Glomerular endothelial cell (primary cell): Measurements from ENCODE around the gene INSC. TPM values are rescaled to one million over a fixed set of nuclear protein-coding genes. Genes with fewer than 3 reads are reported as not detected.

Experiments
- DNase-seq: peaks from one replicate; pipeline ENCODE4 v3.0.0-alpha.2; 2011; ENCODE audit warnings: low read depth, low spot score; ENCODE audit errors: extremely low read depth
- total RNA-seq: library from RNA; depleted of rRNA; stranded (reverse); fragments of >200 nt; gene quantifications from 2 replicates; pipeline ENCODE4 v1.2.3, GENCODE V29; 2015

The INSC gene
- total RNA-seq, 1 donor from 2014 or later: 0.18 TPM

GRCh38 chr11:15179167-15179566 lies 64.4 kb downstream of the INSC start:
- DNase-seq: no peak

- no peak for DNase-seq
These were observed 65.6 kb downstream of the INSC start for GRCh38 chr11:15180212-15180792.

- DNase-seq: no peak
These were observed 67.6 kb downstream of the INSC start for GRCh38 chr11:15182372-15182771.

GRCh38 chr11:15185021-15185420 lies 70.3 kb downstream of the INSC start:
- no peak for DNase-seq

- no peak for DNase-seq
These were observed 71.4 kb downstream of the INSC start for GRCh38 chr11:15186146-15186545.

GRCh38 chr11:15189189-15189588 lies 74.5 kb downstream of the INSC start:
- DNase-seq: no peak

- DNase-seq: no peak
These were observed 75.1 kb downstream of the INSC start for GRCh38 chr11:15189641-15190365.

GRCh38 chr11:15190611-15191010 lies 75.9 kb downstream of the INSC start:
- no peak for DNase-seq

GRCh38 chr11:15192005-15192556 lies 77.4 kb downstream of the INSC start:
- DNase-seq: no peak

- DNase-seq: no peak
These were observed 80.1 kb downstream of the INSC start for GRCh38 chr11:15194671-15195415.

GRCh38 chr11:15195454-15196200 lies 80.9 kb downstream of the INSC start:
- DNase-seq: no peak

GRCh38 chr11:15196704-15197103 lies 82.0 kb downstream of the INSC start:
- DNase-seq: no peak

- DNase-seq: no peak
These were observed 83.0 kb downstream of the INSC start for GRCh38 chr11:15197696-15198095.

- no peak for DNase-seq
These were observed 83.6 kb downstream of the INSC start for GRCh38 chr11:15198284-15198683.

GRCh38 chr11:15199693-15200092 lies 85.0 kb downstream of the INSC start:
- DNase-seq: no peak

- DNase-seq: no peak
These were observed 86.0 kb downstream of the INSC start for GRCh38 chr11:15200696-15201095.

GRCh38 chr11:15201586-15201985 lies 86.9 kb downstream of the INSC start:
- no peak for DNase-seq

- DNase-seq: no peak
These were observed 87.9 kb downstream of the INSC start for GRCh38 chr11:15202626-15203025.

- DNase-seq: no peak
These were observed 90.0 kb downstream of the INSC start for GRCh38 chr11:15204711-15205110.

GRCh38 chr11:15206791-15207190 lies 92.1 kb downstream of the INSC start:
- no peak for DNase-seq
